ENCODE results near the gene MARF1. TPM values are rescaled to one million over a fixed set of nuclear protein-coding genes. Genes with fewer than 3 reads are reported as not detected.
"Not testable (repeated sequence)": the region's sequence is repeated elsewhere in the genome, so short reads cannot be mapped to it uniquely, and the experiment has no call there.

The MARF1 gene
- total RNA-seq, 4 donors from 2014 or later, result 16.8 to 33.8 (median 19.2) TPM

DNA sequence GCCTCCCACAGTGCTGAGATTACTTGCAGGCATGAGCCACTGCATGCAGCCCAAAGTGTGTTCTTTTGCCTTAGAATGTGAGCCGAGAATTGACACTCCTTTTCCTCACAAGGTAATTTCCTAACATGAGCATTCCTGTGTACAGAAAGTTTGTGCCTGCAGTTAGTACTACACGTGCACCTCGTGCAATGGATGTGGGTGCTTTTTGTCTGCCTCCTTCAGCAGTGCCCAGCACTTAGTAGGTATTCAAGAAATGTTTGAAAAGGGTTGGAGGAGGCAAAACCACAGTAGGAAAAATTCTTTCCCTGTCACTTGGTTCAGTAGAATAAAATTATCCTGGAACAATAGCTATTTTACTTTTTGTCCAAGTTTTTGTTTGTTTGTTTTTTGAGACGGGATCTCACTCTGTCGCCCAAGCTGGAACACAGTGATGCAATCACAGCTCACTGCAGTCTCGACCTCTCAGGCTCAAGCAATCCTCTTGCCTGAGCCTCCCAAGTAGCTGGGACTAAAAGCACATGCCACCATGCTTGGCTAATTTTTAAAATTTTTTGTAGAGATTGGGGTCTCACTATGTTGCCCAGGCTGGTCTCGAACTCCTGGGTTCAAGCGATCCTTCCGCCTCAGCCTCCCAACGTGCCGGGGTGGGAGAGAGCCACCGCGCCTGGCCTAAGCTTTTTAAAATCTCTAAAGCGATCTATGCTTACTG lies 9.5 kb upstream of the MARF1 start:
- Histone ChIP-seq H3K27ac (peak overlapping the region in 3 of 4 donors; percentile 19 to 97 (median 96)), H3K36me3 (peaks cover 0 to 12% (median 0%) of the 10 kb centered on the region in 3 donors), H3K27me3 (no peaks in the 10 kb centered on the region), H3K4me3 (no peak overlapping the region), H3K4me1 (peaks cover 23 to 52% (median 26%) of the 10 kb centered on the region in 3 donors), H3K9me3 (no peaks in the 10 kb centered on the region)
- TF ChIP-seq, protein P1, sequence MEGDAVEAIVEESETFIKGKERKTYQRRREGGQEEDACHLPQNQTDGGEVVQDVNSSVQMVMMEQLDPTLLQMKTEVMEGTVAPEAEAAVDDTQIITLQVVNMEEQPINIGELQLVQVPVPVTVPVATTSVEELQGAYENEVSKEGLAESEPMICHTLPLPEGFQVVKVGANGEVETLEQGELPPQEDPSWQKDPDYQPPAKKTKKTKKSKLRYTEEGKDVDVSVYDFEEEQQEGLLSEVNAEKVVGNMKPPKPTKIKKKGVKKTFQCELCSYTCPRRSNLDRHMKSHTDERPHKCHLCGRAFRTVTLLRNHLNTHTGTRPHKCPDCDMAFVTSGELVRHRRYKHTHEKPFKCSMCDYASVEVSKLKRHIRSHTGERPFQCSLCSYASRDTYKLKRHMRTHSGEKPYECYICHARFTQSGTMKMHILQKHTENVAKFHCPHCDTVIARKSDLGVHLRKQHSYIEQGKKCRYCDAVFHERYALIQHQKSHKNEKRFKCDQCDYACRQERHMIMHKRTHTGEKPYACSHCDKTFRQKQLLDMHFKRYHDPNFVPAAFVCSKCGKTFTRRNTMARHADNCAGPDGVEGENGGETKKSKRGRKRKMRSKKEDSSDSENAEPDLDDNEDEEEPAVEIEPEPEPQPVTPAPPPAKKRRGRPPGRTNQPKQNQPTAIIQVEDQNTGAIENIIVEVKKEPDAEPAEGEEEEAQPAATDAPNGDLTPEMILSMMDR (IDR thresholded peaks at IDR 0.05), result no peak
- no peak for TF ChIP-seq POLR2A (IDR thresholded peaks at IDR 0.05)
- no peak for DNase-seq
- 75 to 77% methylated on average over 14 of the region's 14 CpGs for WGBS, 2 donors
- intact Hi-C loops (cut with DNase I), result no loop called here

DNA sequence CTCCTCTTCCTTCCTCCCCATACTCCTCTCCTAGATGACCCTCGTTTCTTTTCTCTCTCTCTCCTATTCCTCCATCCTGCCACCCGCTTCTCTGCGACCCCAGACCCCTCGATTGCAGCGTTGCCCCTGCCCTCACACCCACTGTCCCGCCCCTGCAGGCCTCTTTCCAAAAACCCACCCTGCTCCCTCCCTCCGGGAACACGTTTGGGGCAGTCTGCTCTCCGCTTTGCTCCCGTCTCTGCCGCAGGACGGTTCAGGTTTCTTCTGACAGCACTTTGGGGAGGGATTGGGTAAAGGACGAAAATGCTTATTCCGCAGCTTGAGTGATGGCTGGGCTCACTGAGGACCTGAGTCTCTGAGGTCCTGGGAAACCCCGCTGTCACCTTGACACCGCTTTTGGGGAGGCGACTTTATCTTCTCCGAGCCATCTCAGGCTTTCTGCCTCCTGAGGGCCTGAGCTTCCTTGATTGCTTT lies 7.8 kb upstream of the MARF1 start:
- intact Hi-C loops (cut with DNase I), result no loop called here
- peak overlapping the region; percentile 96 to 99 (median 97) for H3K27ac ChIP-seq

DNA sequence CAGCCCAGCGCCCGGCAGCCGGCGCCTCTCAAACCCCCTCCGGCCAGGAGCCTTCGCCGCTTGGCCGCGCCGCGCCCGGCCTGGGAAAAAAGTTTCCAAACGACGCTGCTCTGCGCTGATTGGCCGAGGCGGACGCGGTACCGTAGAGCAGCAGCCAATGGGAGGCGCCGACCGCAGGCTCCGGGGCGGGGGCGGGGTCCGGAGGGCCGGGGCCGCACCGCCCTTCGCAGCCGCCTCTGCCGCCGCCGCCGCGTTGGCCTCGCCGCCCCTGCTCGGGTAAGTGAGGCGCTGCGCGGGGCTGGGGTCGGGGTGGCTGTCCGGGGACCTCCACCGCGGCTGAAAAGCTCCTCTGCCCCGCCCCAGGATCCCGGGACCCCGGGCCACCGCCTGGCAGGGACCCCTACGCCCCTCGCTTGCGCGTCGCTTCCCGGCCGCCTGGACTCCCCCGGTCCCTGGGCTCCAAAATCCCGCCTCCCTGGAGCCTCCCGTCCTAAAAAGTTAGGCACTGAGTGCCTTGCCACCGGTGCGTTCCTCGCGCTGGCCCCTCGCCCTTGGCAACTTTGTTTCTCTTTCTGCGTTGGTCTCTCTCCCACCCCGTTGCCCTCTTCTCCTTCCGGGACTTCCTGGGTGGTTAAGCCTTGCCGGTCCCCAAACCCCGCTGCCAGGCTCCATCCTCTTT lies 7.2 kb upstream of the MARF1 start, which contains the start of gene NDE1:
NDE1 (plus strand) TSS at position 227 of the 679 bp plus-strand sequence. CDS start 14,534 bp downstream, outside the sequence.
- peaks cover 0 to 11% (median 0%) of the 10 kb centered on the region in 3 donors for H3K36me3 ChIP-seq
- DNase-seq, result peak; percentile 19
- intact Hi-C loops (cut with DNase I), result no loop called here
- no peaks in the 10 kb centered on the region for H3K9me3 ChIP-seq
- peaks cover 23 to 52% (median 26%) of the 10 kb centered on the region in 3 donors for H3K4me1 ChIP-seq
- H3K27ac ChIP-seq, result peak within 1 kb of the TSS; percentile 96 to 99 (median 97)
- peak within 1 kb of the TSS; percentile 86 to 98 (median 96) for H3K4me3 ChIP-seq
- TF ChIP-seq POLR2A (IDR thresholded peaks at IDR 0.05), result peak in 2 of 4 donors; percentile 77 to 89
- TF ChIP-seq, protein P1 (IDR thresholded peaks at IDR 0.05), result peak in 2 of 6 experiments; percentile 8 to 12
- 0 to 1% methylated on average over 15 to 23 of the region's 71 CpGs for WGBS, 2 donors
- no peaks in the 10 kb centered on the region for H3K27me3 ChIP-seq

More for the DNA sequence above, 7.8 kb upstream of the MARF1 start:
- TF ChIP-seq, protein P1 (IDR thresholded peaks at IDR 0.05), result no peak
- no peak for TF ChIP-seq POLR2A (IDR thresholded peaks at IDR 0.05)
- H3K36me3 ChIP-seq, result peaks cover 0 to 11% (median 0%) of the 10 kb centered on the region in 3 donors
- peak overlapping the region; percentile 86 to 98 (median 96) for H3K4me3 ChIP-seq
- no peak for DNase-seq
- peaks cover 23 to 52% (median 26%) of the 10 kb centered on the region in 3 donors for H3K4me1 ChIP-seq
- no peaks in the 10 kb centered on the region for H3K9me3 ChIP-seq
- H3K27me3 ChIP-seq, result no peaks in the 10 kb centered on the region
- WGBS, 2 donors, result 1% methylated on average over 11 to 18 of the region's 18 CpGs

DNA sequence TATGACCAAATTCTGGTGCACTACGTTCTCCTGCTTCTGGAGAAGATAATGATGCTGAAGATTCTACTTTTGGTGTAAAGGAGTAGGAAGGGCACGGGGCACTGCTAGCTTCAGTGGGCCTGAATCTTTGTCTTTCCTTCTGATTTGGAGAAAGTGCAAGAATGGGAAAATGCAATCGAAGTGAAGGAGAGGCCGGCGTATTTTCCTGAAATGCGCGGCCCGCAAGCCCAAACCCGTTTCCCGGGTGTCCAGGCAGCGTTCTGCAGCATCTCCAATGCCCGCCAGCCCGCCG lies 6.7 kb upstream of the MARF1 start:
- no peaks in the 10 kb centered on the region for H3K9me3 ChIP-seq
- TF ChIP-seq, protein P1 (IDR thresholded peaks at IDR 0.05), result no peak
- no peak for TF ChIP-seq POLR2A (IDR thresholded peaks at IDR 0.05)
- peaks cover 0 to 11% (median 0%) of the 10 kb centered on the region in 3 donors for H3K36me3 ChIP-seq
- peak overlapping the region; percentile 86 to 98 (median 96) for H3K4me3 ChIP-seq
- H3K4me1 ChIP-seq, result peaks cover 23 to 54% (median 26%) of the 10 kb centered on the region in 3 donors
- whole genome bisulfite sequencing, 2 donors, result 0% methylated on average over 6 to 11 of the region's 14 CpGs
- H3K27ac ChIP-seq, result peak overlapping the region; percentile 96 to 99 (median 97)
- DNase-seq, result no peak
- no peaks in the 10 kb centered on the region for H3K27me3 ChIP-seq
- intact Hi-C loops (cut with DNase I), result no loop called here

DNA sequence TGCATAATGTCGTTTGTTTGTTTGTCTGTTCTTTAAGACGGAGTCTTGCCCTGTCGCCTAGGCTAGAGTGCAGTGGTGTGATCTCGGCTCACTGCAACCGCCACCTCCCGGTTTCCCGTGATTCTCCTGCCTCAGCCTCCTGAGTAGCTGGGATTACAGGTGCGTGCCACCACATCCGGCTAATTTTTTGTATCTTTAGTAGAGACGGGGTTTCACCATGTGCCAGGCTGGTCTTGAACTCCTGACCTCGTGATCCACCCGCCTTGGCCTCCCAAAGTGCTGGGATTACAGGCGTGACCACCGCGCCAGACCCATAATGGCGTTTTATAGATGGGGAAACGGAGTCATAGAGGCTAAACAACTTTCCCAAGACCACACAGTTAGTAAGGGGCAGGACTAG lies 6.4 kb upstream of the MARF1 start:
- H3K9me3 ChIP-seq; H3K27me3 ChIP-seq; DNase-seq; intact Hi-C loops (cut with DNase I): not testable (repeated sequence)
- Histone ChIP-seq H3K27ac (peak overlapping the region; percentile 96 to 99 (median 97)), H3K4me1 (peaks cover 23 to 54% (median 26%) of the 10 kb centered on the region in 3 donors), H3K4me3 (peak overlapping the region; percentile 86 to 98 (median 96)), H3K36me3 (peaks cover 0 to 11% (median 0%) of the 10 kb centered on the region in 3 donors)
- 62 to 72% methylated on average over 9 to 10 of the region's 17 CpGs for WGBS, 2 donors

Data from esophagus squamous epithelium (tissue), 5 donors.